ENCODE measurements around the gene KRT32.

GRCh38 chr17:41503202-41503601 lies 36.0 kb upstream of the KRT32 start:
- TF ChIP-seq POLR2AphosphoS5 (IDR thresholded peaks at IDR 0.05) (no peak), CTCF (IDR thresholded peaks at IDR 0.05) (no peak), POLR2A (IDR thresholded peaks at IDR 0.05) (no peak)
